HepG2 (cell line): ENCODE results near the gene ZNF3. TPM values are rescaled to one million over a fixed set of nuclear protein-coding genes. Genes with fewer than 3 reads are reported as not detected.
A peak's percentile ranks its signal among the peaks of the same experiment; 100 is the strongest.

Experiments
- ATAC-seq: fragments of 200-7000 bp; cut with Tn5 transposase; 3 replicates; pipeline ENCODE4 v1.9.1; 2020; ENCODE audit warnings: mild to moderate bottlenecking, moderate library complexity
- BruUV-seq: library from RNA; stranded (reverse); fragments of 400-500 nt; replicated peaks from 2 replicates; lab custom pipeline; 2021; lab: Mats Ljungman, UMichigan
- CTCF ChIA-PET: fragments of 300-600 bp; formaldehyde crosslinking; extraction: SDS; loops from one replicate; lab custom pipeline; 2021; ENCODE audit warnings: low total read pairs, inconsistent platforms, low intra/inter-chr PET ratio; lab: Yijun Ruan, JAX
- POLR2A ChIA-PET: fragments of 350-600 bp; sonication (Branson Sonifier 250); formaldehyde crosslinking; loops from one replicate; lab custom pipeline; 2020; ENCODE audit warnings: antibody characterized with exemption, inconsistent platforms; lab: Yijun Ruan, JAX
- DNase-seq: peaks from one replicate; pipeline ENCODE4 v3.0.0-alpha.2; 2015; ENCODE audit warnings: low spot score
- FAIRE-seq: peaks from 3 replicates; lab custom pipeline; 2011; peaks lifted over from hg19 to GRCh38; lab: Jason Lieb, UNC
- H2AFZ ChIP-seq: one replicate; pipeline ENCODE4 v1.6.1; 2011; ENCODE audit warnings: low read length, inconsistent platforms
- H3K27ac ChIP-seq: fragments of 300-600 bp; 3 replicates; pipeline ENCODE4 v1.8.0; 2011; ENCODE audit warnings: mixed run types, mild to moderate bottlenecking, mixed read lengths, low read length, inconsistent platforms; ENCODE audit not compliant: insufficient read depth; ENCODE audit errors: extremely low read length
- H3K27me3 ChIP-seq, 2 experiments: fragments of 200-600 bp in 1 of 2; 2 replicates in 1 of 2; 3 replicates in 1 of 2; pipeline versions ENCODE4 v1.6.0 to v1.8.0; 2011; ENCODE audit warnings: low read length in 2 of 2, mild to moderate bottlenecking in 2 of 2, moderate library complexity in 2 of 2, inconsistent platforms in 1 of 2; ENCODE audit not compliant: insufficient read depth in 2 of 2, control insufficient read depth in 1 of 2
- H3K36me3 ChIP-seq, 2 experiments: fragments of 200-600 bp in 1 of 2; replicated peaks in 1 of 2; 2 replicates in 1 of 2; 3 replicates in 1 of 2; pipeline versions ENCODE4 v1.5.1 to v1.8.0; 2011; ENCODE audit warnings: low read length in 2 of 2, inconsistent platforms in 1 of 2; ENCODE audit not compliant: insufficient read depth in 2 of 2, control insufficient read depth in 1 of 2
- H3K4me1 ChIP-seq: 2 replicates; pipeline ENCODE4 v1.5.1; 2012; ENCODE audit warnings: low read length, inconsistent platforms; ENCODE audit not compliant: insufficient read depth
- H3K4me2 ChIP-seq: 2 replicates; pipeline ENCODE4 v1.6.0; 2011; ENCODE audit warnings: low read depth, low read length, inconsistent platforms
- H3K4me3 ChIP-seq, 3 experiments: fragments of 200-600 bp in 1 of 3; sonication (generic), shearing (Covaris generic) in 1 of 3; replicated peaks in 1 of 3; 2 replicates each; pipeline ENCODE4 v1.5.1; 2011 to 2016; ENCODE audit warnings: low read length in 3 of 3, inconsistent platforms in 2 of 3, low read depth in 2 of 3, mild to moderate bottlenecking in 2 of 3, control low read depth in 1 of 3, mixed read lengths in 1 of 3; ENCODE audit not compliant: insufficient read depth in 1 of 3
- H3K79me2 ChIP-seq: one replicate; pipeline ENCODE4 v1.6.1; 2011; ENCODE audit warnings: low read length, inconsistent platforms; ENCODE audit not compliant: insufficient read depth
- H3K9ac ChIP-seq: 2 replicates; pipeline ENCODE4 v1.6.0; 2011; ENCODE audit warnings: mild to moderate bottlenecking, low read depth, low read length, inconsistent platforms; ENCODE audit not compliant: insufficient read depth
- H3K9me3 ChIP-seq: 2 replicates; pipeline ENCODE4 v1.5.1; 2012; ENCODE audit warnings: mild to moderate bottlenecking, low read length
- H4K20me1 ChIP-seq: 2 replicates; pipeline ENCODE4 v1.6.0; 2011; ENCODE audit warnings: inconsistent platforms, mild to moderate bottlenecking, low read length, moderate library complexity; ENCODE audit not compliant: insufficient read depth
- AFF4 ChIP-seq: sonication (generic); formaldehyde crosslinking; IDR thresholded peaks from 2 replicates; pipeline ENCODE4 v1.4.0; 2020; ENCODE audit warnings: missing genetic modification reagents
- FOXA1 ChIP-seq, 2 experiments: fragments of 450-650 bp in 1 of 2; sonication (generic) in 1 of 2; formaldehyde crosslinking in 1 of 2; IDR thresholded peaks; 2 replicates each; pipeline versions ENCODE4 v1.4.0 to v1.6.1; 2016 to 2020; ENCODE audit warnings: missing genetic modification reagents in 1 of 2
- KDM6A ChIP-seq: IDR thresholded peaks from 2 replicates; pipeline ENCODE4 v1.6.1; 2016; ENCODE audit warnings: low read depth
- MAFK ChIP-seq, 2 experiments: IDR thresholded peaks in 1 of 2; conservative IDR thresholded peaks in 1 of 2; 2 replicates each; pipeline ENCODE4 v1.6.1; 2011; ENCODE audit warnings: improper control_type of control experiment in 2 of 2, low read length in 2 of 2
- MEIS2 ChIP-seq: sonication (generic); formaldehyde crosslinking; IDR thresholded peaks from 2 replicates; pipeline ENCODE4 v1.9.0; 2021; ENCODE audit warnings: mild to moderate bottlenecking, missing genetic modification reagents
- RARG ChIP-seq: sonication (generic); formaldehyde crosslinking; IDR thresholded peaks from 2 replicates; pipeline ENCODE4 v1.4.0; 2020; ENCODE audit warnings: low read depth, mild to moderate bottlenecking, missing genetic modification reagents
- SNRNP70 ChIP-seq: fragments of 200-400 bp; formaldehyde crosslinking; IDR thresholded peaks from 2 replicates; pipeline ENCODE4 v1.6.1; 2017; ENCODE audit warnings: mild to moderate bottlenecking, low read depth, low read length, moderate library complexity
- SOX5 ChIP-seq: IDR thresholded peaks from 2 replicates; pipeline ENCODE4 v1.6.1; 2016; ENCODE audit warnings: borderline replicate concordance
- TIGD3 ChIP-seq: sonication (generic); formaldehyde crosslinking; IDR thresholded peaks from 2 replicates; pipeline ENCODE4 v1.5.1; 2020; ENCODE audit warnings: mild to moderate bottlenecking, missing genetic modification reagents, borderline replicate concordance
- ZBTB34 ChIP-seq: sonication (generic); formaldehyde crosslinking; IDR thresholded peaks from 2 replicates; pipeline ENCODE4 v1.8.0; 2022; ENCODE audit warnings: mild to moderate bottlenecking, missing genetic modification reagents
- ZNF17 ChIP-seq: sonication (generic); formaldehyde crosslinking; IDR thresholded peaks from 2 replicates; pipeline ENCODE4 v1.5.0; 2020; ENCODE audit warnings: mild to moderate bottlenecking, missing genetic modification reagents
- ZNF275 ChIP-seq: sonication (generic); formaldehyde crosslinking; IDR thresholded peaks from 2 replicates; pipeline ENCODE4 v1.8.0; 2022; ENCODE audit warnings: missing genetic modification reagents, mild to moderate bottlenecking, inconsistent platforms, borderline replicate concordance
- ZNF792 ChIP-seq: IDR thresholded peaks from 2 replicates; pipeline ENCODE4 v1.6.1; 2016
- ZSCAN21 ChIP-seq: sonication (generic); formaldehyde crosslinking; IDR thresholded peaks from 2 replicates; pipeline ENCODE4 v1.8.0; 2022; ENCODE audit warnings: mild to moderate bottlenecking, missing genetic modification reagents, moderate library complexity, borderline replicate concordance
- WGBS: methylation state at CpG from one replicate; pipeline ENCODE4 v1.1.6; 2017; ENCODE audit warnings: low lambda C conversion rate; 5-methylcytosine and 5-hydroxymethylcytosine counted together
- in situ Hi-C: cut with HindIII; loops from 2 replicates; pipeline ENCODE4 v1.10.0; 2017; ENCODE audit warnings: low pct_unique_long_range_greater_than_20kb; ENCODE audit not compliant: extremely low pct_ligation_motif_present
- intact Hi-C: fragments of 100-400 bp; cut with micrococcal nuclease; formaldehyde crosslinking; loops from one replicate; pipeline ENCODE4 v1.10.0; 2022; ENCODE audit not compliant: unreplicated experiment
- polyA plus RNA-seq, 8 experiments: library from polyadenylated mRNA; depleted of rRNA in 3 of 8; stranded (reverse) in 7 of 8; unstranded in 1 of 8; fragments of >200 nt; fragmentation: Illumina TruSeq in 4 of 8; extraction: Trizol in 4 of 8; gene quantifications; 2 replicates each; pipeline versions ENCODE4 v1.2.1 to v1.2.3, GENCODE V29; 2011 to 2016; ENCODE audit warnings: low read depth in 4 of 8, missing spikeins in 1 of 8, mixed read lengths in 1 of 8; ENCODE audit not compliant: insufficient read depth in 1 of 8
- total RNA-seq, 5 experiments: library from RNA; depleted of rRNA; stranded (reverse); fragments of >200 nt; fragmentation: Illumina TruSeq; extraction: Trizol; gene quantifications; 2 replicates each; pipeline ENCODE4 v1.2.3, GENCODE V29; 2016; ENCODE audit warnings: low read depth in 1 of 5

Gene ZNF3
- total and polyA plus RNA-seq, 2 of the 13 experiments (the other 11 are each of a cell fraction or from before 2014, with no cell fraction given): 33.7 to 56.9 TPM

GRCh38 chr7:100100420-100101015 lies 19.0 kb upstream of the ZNF3 start (continued):
- TF ChIP-seq SOX5 (CRISPR knock-in tag) (peak; percentile 47; the same call in 1 of the 2 replicates), SNRNP70 (no peak)

GRCh38 chr7:100099452-100099851 lies 17.9 kb upstream of the ZNF3 start:
- FAIRE-seq: no peak
- BruUV-seq: no TSS peak
- no peak for DNase-seq
- H2AFZ ChIP-seq: no peak overlapping the region
- H3K9ac ChIP-seq: peak overlapping the region; percentile 92
- POLR2A ChIA-PET: interaction anchor here (0.6 to 3.5 kb wide), 2 partner anchors 21 to 64 kb away, joined by 4 to 21 read pairs; partner anchors contain the start of gene CNPY4
- ATAC-seq: no peak
- peak overlapping the region; percentile 95 for H3K27ac ChIP-seq
- CTCF ChIA-PET: no interaction called here
- peaks cover 31 to 51% of the 10 kb centered on the region in 2 experiments for H3K36me3 ChIP-seq
- no peaks in the 10 kb centered on the region for H3K27me3 ChIP-seq
- no peaks in the 10 kb centered on the region; the same call in 1 of the 2 replicates for H4K20me1 ChIP-seq
- H3K4me3 ChIP-seq: peak overlapping the region; percentile 85 to 99 (median 86)
- peaks cover 23% of the 10 kb centered on the region for H3K79me2 ChIP-seq
- in situ Hi-C loops: no loop called here
- peak overlapping the region; percentile 85 for H3K4me2 ChIP-seq
- whole genome bisulfite sequencing: 90% methylated on average over 12 of the region's 12 CpGs
- H3K9me3 ChIP-seq: no peaks in the 10 kb centered on the region
- intact Hi-C loops: no loop called here
- peaks cover 22% of the 10 kb centered on the region for H3K4me1 ChIP-seq
- TF ChIP-seq TIGD3 (no peak), ZNF275 (no peak), MEIS2 (CRISPR knock-in tag) (no peak), ZSCAN21 (no peak), AFF4 (CRISPR knock-in tag) (no peak), FOXA1 (IDR thresholded peaks at IDR 0.05) (no peak), FOXA1 (CRISPR knock-in tag; IDR thresholded peaks at IDR 0.05) (no peak), KDM6A (CRISPR knock-in tag) (no peak), ZBTB34 (no peak), ZNF792 (CRISPR knock-in tag) (no peak), ZNF17 (CRISPR knock-in tag) (no peak), RARG (CRISPR knock-in tag) (no peak), MAFK (conservative IDR thresholded peaks at IDR 0.05 in 1 of 2, IDR thresholded peaks at IDR 0.05 in 1 of 2; ENCODE audit: low read length in 2 of 2) (no peak)
